AG04450 (cell line): Measurements from ENCODE around the gene FBXO47. TPM values are rescaled to one million over a fixed set of nuclear protein-coding genes. Genes with fewer than 3 reads are reported as not detected.
"Not testable (repeated sequence)": the region's sequence is repeated elsewhere in the genome, so short reads cannot be mapped to it uniquely, and the experiment has no call there.

Experiments used
- CTCF ChIA-PET: fragments of 300-600, 350-600 bp; formaldehyde crosslinking; extraction: SDS; loops from one replicate; lab custom pipeline; 2022; ENCODE audit warnings: antibody characterized with exemption, inconsistent platforms; lab: Charles Lee
- POLR2A ChIA-PET: fragments of 350-600 bp; formaldehyde crosslinking; extraction: SDS; loops from one replicate; lab custom pipeline; 2021; ENCODE audit warnings: antibody characterized with exemption, inconsistent platforms; lab: Yijun Ruan, JAX
- DNase-seq: peaks from one replicate; pipeline ENCODE4 v3.0.0-alpha.2; 2011; ENCODE audit warnings: low read depth, low spot score
- H3K27ac ChIP-seq: one replicate; pipeline ENCODE4 v1.5.1; 2012; ENCODE audit warnings: low read depth, low read length, control low read depth
- H3K27me3 ChIP-seq: one replicate; pipeline ENCODE4 v1.6.0; 2012; ENCODE audit warnings: low read length; ENCODE audit not compliant: control insufficient read depth, insufficient read depth
- H3K4me3 ChIP-seq: 2 replicates; pipeline ENCODE4 v1.5.1; 2011; ENCODE audit warnings: mild to moderate bottlenecking, low read depth, low read length, control low read depth
- H3K9me3 ChIP-seq: 2 replicates; pipeline ENCODE4 v1.5.1; 2012; ENCODE audit warnings: low read length; ENCODE audit not compliant: control insufficient read depth, insufficient read depth
- CTCF ChIP-seq: IDR thresholded peaks from 2 replicates; pipeline ENCODE4 v1.5.1; 2011; ENCODE audit warnings: low read depth, low read length, control low read depth, inconsistent platforms
- polyA plus RNA-seq: library from polyadenylated mRNA; depleted of rRNA; stranded (reverse); fragments of >200 nt; gene quantifications from 2 replicates; pipeline ENCODE4 v1.2.3, GENCODE V29; 2011

The FBXO47 gene
- polyA plus RNA-seq, 1 experiment, result not detected

GRCh38 chr17:38912221-38912813 lies 54.9 kb downstream of the FBXO47 start:
- Histone ChIP-seq H3K9me3 (no peaks in the 10 kb centered on the region; the same call in 1 of the 2 replicates), H3K27ac (peak overlapping the region; percentile 11), H3K4me3 (no peak overlapping the region), H3K27me3 (no peaks in the 10 kb centered on the region)
- POLR2A ChIA-PET, result interaction anchor here (0.6 kb wide), 2 partner anchors 12 to 600 kb away, joined by 3 to 4 read pairs; no protein-coding TSS in a partner anchor
- no peak for TF ChIP-seq CTCF
- CTCF ChIA-PET, result no interaction called here
- DNase-seq, result no peak

- DNase-seq, POLR2A ChIA-PET, H3K4me3 ChIP-seq, CTCF ChIA-PET, H3K27me3 ChIP-seq, H3K9me3 ChIP-seq: not testable (repeated sequence)
- peak overlapping the region; percentile 11 for H3K27ac ChIP-seq
Observed at GRCh38 chr17:38911731-38912081, 55.5 kb downstream of the FBXO47 start.

GRCh38 chr17:38911081-38911730 lies 56.0 kb downstream of the FBXO47 start:
- ChIA-PET POLR2A (no interaction called here), CTCF (interaction anchor here (1.4 kb wide), 1 partner anchor 21 kb away, joined by 3 read pairs; no protein-coding TSS in a partner anchor)
- H3K9me3 ChIP-seq, result no peaks in the 10 kb centered on the region; the same call in 1 of the 2 replicates
- H3K4me3 ChIP-seq, result no peak overlapping the region
- no peak for DNase-seq
- H3K27me3 ChIP-seq, result no peaks in the 10 kb centered on the region
- H3K27ac ChIP-seq, result no peak overlapping the region
- no peak for TF ChIP-seq CTCF

- no peak for TF ChIP-seq CTCF
- Histone ChIP-seq H3K9me3 (no peaks in the 10 kb centered on the region; the same call in 1 of the 2 replicates), H3K27ac (no peak overlapping the region), H3K27me3 (no peaks in the 10 kb centered on the region), H3K4me3 (no peak overlapping the region)
- ChIA-PET CTCF (interaction anchor here (1.0 to 1.4 kb wide), 2 partner anchors 22 to 243 kb away, joined by 3 to 5 read pairs; no protein-coding TSS in a partner anchor), POLR2A (interaction anchor here (0.6 kb wide), 1 partner anchor 37 kb away, joined by 3 read pairs; no protein-coding TSS in a partner anchor)
- no peak for DNase-seq
Observed at GRCh38 chr17:38910325-38910724, 56.9 kb downstream of the FBXO47 start.

- no peaks in the 10 kb centered on the region for H3K27me3 ChIP-seq
- H3K27ac ChIP-seq, result no peak overlapping the region
- ChIA-PET CTCF (interaction anchor here (0.7 to 0.9 kb wide), 2 partner anchors 31 to 244 kb away, joined by 4 to 9 read pairs; no protein-coding TSS in a partner anchor), POLR2A (no interaction called here)
- no peaks in the 10 kb centered on the region; the same call in 1 of the 2 replicates for H3K9me3 ChIP-seq
- no peak overlapping the region for H3K4me3 ChIP-seq
- no peak for TF ChIP-seq CTCF
- no peak for DNase-seq
Observed at GRCh38 chr17:38908676-38909181, 58.5 kb downstream of the FBXO47 start.
